ENCODE measurements around the gene TMEM82. TPM values are rescaled to one million over a fixed set of nuclear protein-coding genes. Genes with fewer than 3 reads are reported as not detected.

TMEM82 gene
- total and polyA plus RNA-seq, 5 experiments from 2014 or later, result not detected

DNA sequence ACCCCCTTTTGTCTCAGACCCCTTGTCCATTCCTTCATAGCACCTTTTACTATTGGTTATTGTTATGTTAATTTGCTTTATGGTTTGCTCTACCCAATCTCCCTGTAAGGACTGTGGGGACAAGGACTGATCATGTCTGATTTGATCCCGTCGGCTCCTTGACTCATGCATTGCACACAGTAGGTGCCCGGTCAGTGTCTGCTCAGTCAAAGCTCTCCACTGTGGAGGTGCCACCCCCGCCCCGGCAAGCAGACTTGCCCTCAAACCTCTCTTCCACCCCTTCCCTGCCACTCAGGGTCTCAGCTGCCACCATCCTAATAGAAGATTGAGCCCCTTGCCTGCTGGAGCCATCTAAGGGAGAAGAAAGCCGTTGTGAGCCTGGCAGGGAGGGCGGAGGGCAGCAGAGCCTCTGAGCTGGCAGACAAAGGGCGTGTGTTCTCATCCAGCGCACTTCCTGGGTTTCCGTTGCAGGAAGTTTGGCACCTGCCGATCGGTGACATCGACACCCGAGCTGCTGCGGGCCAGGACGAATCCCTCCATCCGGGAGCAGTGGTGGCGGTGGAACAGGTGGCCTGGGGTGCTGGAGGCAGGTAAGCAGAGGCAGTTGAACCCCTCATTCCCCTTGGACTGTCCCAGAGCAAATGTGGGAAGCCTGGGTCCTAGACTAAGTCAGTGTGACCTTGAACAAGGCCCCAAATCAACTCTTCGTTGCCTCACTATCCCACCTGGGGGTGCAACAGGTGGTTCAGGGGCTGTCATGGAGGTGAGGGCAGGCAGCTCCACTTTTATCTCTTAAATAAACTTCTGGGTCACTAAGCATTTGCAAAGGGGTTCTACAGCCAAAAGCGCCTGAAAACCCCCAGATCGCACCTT lies 14.1 kb downstream of the TMEM82 start:
- Mint-ChIP-seq H3K4me1 (peaks cover 7 to 27% (median 20%) of the 10 kb centered on the region in 4 donors), H3K27ac (peak overlapping the region in 1 of 10 donors; percentile 4), H3K27me3 (peaks cover 20 to 61% (median 42%) of the 10 kb centered on the region in 5 donors), H3K4me3 (peak overlapping the region in 7 of 10 donors; percentile 14 to 79 (median 49)), H3K9me3 (peaks cover 0 to 2% (median 0%) of the 10 kb centered on the region in 9 donors), H3K36me3 (no peaks in the 10 kb centered on the region)
- POLR2A ChIA-PET, result interaction anchor here (0.6 kb wide), 1 partner anchor 68 kb away, joined by 4 read pairs; no protein-coding TSS in a partner anchor
- ATAC-seq, result peak; percentile 34 to 51
- DNase-seq, result peak in 1 of 10 donors; percentile 18

DNA sequence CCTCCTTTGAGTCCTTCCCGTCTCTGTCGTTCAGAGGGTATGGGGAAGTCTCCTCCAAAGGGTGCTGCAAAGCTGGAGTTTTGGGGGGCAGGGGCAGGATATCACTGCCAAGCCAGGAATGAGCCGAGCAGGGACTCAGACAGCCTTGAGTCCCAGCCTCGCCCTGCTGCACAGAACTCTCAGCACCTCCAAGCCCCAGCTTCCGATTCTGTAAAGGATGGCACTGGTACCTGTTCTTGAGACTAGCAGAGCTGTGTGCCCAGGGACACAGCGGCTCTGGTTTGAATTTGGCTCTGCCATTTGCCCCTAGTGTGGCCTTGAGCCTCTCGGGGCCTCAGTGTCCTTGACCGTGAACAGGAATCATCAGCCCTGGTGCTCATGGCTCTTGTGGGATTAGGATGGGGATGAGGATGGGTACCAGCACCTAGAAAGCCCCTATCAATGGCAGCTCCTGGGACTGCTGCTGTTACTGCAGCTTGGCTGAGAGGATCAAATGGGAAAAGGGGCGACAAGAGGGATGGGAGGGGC lies 14.8 kb downstream of the TMEM82 start:
- Mint-ChIP-seq H3K27me3 (peaks cover 23 to 55% (median 39%) of the 10 kb centered on the region in 5 donors), H3K36me3 (no peaks in the 10 kb centered on the region), H3K27ac (no peak overlapping the region), H3K9me3 (peaks cover 0 to 2% (median 0%) of the 10 kb centered on the region in 9 donors), H3K4me1 (peaks cover 7 to 27% (median 20%) of the 10 kb centered on the region in 4 donors), H3K4me3 (peak overlapping the region in 9 of 10 donors; percentile 8 to 79 (median 42))
- ATAC-seq, result peak in 1 of 2 donors; percentile 31
- POLR2A ChIA-PET, result interaction anchor here (0.6 kb wide), 1 partner anchor 440 kb away, joined by 3 read pairs; no protein-coding TSS in a partner anchor
- DNase-seq, result no peak

DNA sequence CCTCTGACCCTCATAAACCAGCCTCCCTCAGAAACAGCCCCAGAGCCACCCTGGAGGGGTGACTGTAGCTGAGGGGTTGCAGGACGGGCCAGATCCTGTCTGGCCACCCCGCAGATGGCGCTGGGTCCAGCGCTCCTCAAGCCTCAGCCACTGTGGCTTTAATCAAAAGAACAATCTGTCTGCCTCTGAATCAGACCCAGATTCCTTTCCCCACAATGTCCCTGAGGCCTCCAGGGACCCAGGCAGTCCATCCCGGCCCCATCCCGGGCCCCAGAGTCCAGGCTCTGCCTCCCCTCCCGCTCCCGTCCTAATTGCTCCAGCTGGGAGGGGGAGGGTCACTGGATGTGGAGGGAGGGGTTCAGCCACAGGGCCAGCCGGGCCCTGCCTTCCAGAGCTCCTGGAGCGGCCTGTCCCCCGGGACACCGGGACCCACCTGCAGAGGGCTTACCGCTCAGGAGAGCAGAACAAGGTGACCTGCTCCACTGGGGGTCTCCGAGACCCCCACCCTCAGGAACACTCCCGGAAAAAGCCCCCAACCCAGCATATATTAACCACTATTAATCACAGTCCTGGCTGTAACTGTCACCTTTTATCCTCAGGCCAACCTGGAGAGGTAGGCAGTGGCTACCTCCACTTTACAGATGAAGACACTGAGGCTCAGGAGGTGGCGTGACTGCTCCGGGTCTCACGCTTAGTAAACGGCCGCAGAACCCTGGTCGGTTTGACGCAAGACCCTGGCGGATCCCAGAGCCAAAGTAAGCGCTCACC lies 15.5 kb downstream of the TMEM82 start:
- H3K27ac Mint-ChIP-seq, result peak overlapping the region in 4 of 10 donors; percentile 15 to 74 (median 59)
- H3K36me3 Mint-ChIP-seq, result no peaks in the 10 kb centered on the region
- peak overlapping the region; percentile 24 to 84 (median 78) for H3K4me3 Mint-ChIP-seq
- H3K9me3 Mint-ChIP-seq, result peaks cover 0 to 2% (median 0%) of the 10 kb centered on the region in 9 donors
- POLR2A ChIA-PET, result interaction anchor here (0.6 kb wide), 1 partner anchor 439 kb away, joined by 3 read pairs; no protein-coding TSS in a partner anchor
- no peak for DNase-seq
- no peak for ATAC-seq
- H3K4me1 Mint-ChIP-seq, result peaks cover 7 to 27% (median 20%) of the 10 kb centered on the region in 4 donors
- H3K27me3 Mint-ChIP-seq, result peaks cover 23 to 61% (median 41%) of the 10 kb centered on the region in 5 donors

DNA sequence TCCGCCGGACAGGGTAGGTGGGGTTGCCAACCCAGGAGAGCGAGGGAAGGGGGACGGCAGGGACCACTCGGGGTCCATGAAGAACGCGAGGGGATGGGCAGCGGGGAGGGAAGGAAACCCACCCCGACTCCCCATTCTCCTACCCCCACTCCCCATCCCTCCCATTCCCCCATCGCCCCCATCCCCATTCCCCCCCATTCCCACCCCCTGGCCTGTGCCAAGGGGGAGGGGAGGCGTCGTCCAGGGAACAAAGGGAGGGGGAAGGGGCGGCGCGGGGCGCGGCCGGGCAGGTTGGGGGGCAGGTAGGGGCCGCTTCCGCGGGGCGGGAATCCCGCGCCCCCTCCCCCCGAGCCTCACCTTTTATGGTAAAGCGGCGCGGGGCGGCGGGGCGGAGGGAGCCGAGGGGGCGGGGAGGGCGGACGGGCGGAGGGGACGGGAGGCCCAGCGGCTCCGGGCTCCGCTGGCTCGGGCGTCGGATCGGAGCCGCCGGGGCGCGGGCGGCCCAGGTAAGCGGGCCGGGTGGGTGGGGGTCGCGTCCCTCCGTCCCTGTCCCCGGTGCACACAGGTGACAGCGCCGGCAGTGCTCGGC lies 16.1 kb downstream of the TMEM82 start, which contains the start of gene FBLIM1:
TSS of gene FBLIM1 (plus strand) at position 453 of the 589 bp plus-strand sequence. CDS start 6,189 bp downstream, outside the sequence.
- peak within 1 kb of the TSS; percentile 68 to 84 (median 78) for H3K4me3 Mint-ChIP-seq
- H3K27me3 Mint-ChIP-seq, result peaks cover 21 to 57% (median 39%) of the 10 kb centered on the region in 5 donors
- peak in 1 of 10 donors; percentile 10 for DNase-seq
- no peaks in the 10 kb centered on the region for H3K36me3 Mint-ChIP-seq
- H3K27ac Mint-ChIP-seq, result peak within 1 kb of the TSS in 4 of 10 donors; percentile 15 to 74 (median 59)
- H3K4me1 Mint-ChIP-seq, result peaks cover 7 to 27% (median 20%) of the 10 kb centered on the region in 4 donors
- peaks cover 0 to 2% (median 0%) of the 10 kb centered on the region in 9 donors for H3K9me3 Mint-ChIP-seq
- POLR2A ChIA-PET, result no interaction called here
- peak; percentile 31 to 56 for ATAC-seq

DNA sequence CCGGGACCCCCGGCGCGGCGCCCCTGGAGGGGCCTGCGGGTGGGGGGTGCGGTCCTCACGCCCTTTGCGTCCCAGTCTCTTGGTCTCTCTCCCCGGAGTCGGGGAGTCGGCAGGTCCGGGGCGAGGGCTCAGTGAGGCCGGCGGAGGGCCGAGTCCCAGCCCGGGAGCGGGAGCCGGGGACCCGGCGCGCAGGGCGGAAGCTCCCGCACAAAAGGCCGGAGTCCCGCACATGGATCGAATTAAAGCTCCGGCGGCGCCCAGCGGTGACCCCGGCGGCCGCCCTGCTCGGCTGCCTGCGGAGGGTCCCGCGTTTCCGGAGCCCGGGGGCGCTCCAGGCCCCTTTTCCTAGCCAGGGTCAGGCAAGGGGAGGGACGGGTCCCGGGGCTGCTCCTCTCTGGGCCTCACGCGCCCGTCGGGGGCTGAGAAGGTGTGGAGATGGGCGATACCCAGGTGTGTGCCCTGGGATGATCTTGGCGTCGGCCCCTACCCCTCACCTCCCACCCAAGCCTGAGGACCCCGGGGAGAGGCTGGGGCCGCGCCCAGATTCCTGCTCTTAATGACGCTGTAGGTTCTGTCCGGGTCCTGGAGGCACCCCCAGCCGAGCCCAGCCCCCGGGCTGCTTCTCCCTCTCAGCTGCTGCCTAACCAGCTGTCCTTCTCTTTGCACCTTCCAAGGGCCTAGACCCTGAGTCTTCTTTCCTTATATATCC lies 16.8 kb downstream of the TMEM82 start:
- POLR2A ChIA-PET, result interaction anchor here (0.7 kb wide), 1 partner anchor 54 kb away, joined by 3 read pairs; no protein-coding TSS in a partner anchor
- peaks cover 20 to 59% (median 41%) of the 10 kb centered on the region in 5 donors for H3K27me3 Mint-ChIP-seq
- DNase-seq, result peak in 1 of 10 donors; percentile 14

DNA sequence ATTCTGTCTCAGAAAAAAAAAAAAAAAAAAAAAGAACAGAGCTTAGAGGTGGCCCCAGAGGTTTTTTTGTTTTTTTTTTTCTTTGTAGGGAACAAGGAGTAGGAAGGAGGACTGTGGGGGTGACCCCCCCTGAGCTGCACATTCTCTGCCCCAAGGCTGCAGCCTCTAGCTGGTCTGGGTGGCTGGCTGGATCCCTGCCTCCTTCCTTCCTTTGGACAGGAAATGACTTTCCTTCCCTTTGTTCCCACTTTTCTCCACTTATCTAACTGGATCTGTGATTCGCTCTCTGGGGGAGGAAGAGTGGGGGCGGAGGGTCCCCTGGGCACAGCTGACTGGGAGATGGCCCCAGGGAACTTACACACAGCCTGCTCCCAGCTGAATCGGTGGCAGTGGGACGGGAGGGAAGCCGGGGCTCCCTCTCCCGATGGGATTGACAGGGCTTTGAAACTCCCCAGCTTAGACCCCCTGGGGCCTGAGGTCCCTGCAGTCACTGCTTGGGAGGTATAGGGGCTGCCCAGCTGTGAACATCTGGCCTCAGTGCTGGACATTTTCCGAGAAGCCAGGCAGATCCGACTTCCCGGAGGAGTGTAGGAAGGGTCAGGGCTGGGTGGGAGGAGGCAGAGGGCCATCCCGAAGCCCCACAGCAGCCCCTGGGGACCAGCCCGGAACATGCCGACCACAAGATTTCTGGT lies 18.4 kb downstream of the TMEM82 start:
- H3K27ac Mint-ChIP-seq, result no peak overlapping the region
- peaks cover 7 to 24% (median 18%) of the 10 kb centered on the region in 4 donors for H3K4me1 Mint-ChIP-seq
- H3K27me3 Mint-ChIP-seq, result peaks cover 21 to 60% (median 43%) of the 10 kb centered on the region in 5 donors
- H3K4me3 Mint-ChIP-seq, result no peak overlapping the region
- POLR2A ChIA-PET, result no interaction called here
- no peak for DNase-seq
- no peaks in the 10 kb centered on the region for H3K36me3 Mint-ChIP-seq
- no peak for ATAC-seq
- no peaks in the 10 kb centered on the region for H3K9me3 Mint-ChIP-seq

More for the DNA sequence above, 16.8 kb downstream of the TMEM82 start:
- peak overlapping the region; percentile 41 to 75 (median 60) for H3K4me3 Mint-ChIP-seq
- ATAC-seq, result peak; percentile 34 to 59
- no peak overlapping the region for H3K27ac Mint-ChIP-seq
- H3K36me3 Mint-ChIP-seq, result no peaks in the 10 kb centered on the region
- peaks cover 0 to 2% (median 0%) of the 10 kb centered on the region in 9 donors for H3K9me3 Mint-ChIP-seq
- H3K4me1 Mint-ChIP-seq, result peaks cover 7 to 27% (median 20%) of the 10 kb centered on the region in 4 donors

DNA sequence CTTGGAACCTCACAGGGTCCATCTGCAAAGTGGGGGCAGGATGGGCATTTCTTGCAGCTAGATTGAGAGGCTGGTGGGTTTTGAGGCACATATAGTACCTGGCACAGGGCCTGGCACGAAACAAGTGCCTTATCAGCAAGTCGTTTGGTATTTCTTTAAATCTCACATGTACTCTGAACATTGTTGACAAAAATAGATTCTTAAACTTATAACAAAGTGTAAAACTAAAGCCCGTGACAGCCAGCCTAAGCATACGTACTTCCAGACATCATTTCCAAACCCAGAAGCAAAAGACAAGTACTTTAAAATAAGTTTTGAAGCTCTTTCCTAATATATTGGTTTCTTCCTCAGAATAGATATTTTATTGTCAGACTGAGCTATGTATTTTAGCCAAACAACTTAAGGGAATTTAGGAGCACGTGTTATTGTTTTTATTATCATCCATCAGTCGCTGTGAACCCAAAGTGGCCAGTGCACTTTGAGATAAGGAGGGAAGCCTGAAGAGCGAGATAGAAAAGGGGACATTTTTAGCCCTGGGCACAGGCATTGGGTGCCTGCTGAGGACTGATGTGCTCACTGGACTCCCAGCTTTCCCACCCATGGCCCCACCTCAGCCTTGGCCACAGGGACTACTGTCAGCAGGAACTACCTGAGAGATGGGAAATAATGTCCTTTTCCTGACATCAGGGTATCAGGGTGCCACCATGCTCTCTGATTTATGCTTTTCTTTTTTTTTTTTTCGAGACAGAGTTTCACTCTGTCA lies 19.2 kb downstream of the TMEM82 start:
- H3K9me3 Mint-ChIP-seq, result no peaks in the 10 kb centered on the region
- no peak for ATAC-seq
- peaks cover 2 to 15% (median 12%) of the 10 kb centered on the region in 4 donors for H3K4me1 Mint-ChIP-seq
- POLR2A ChIA-PET, result interaction anchor here (0.7 kb wide), 1 partner anchor 28 kb away, joined by 6 read pairs; no protein-coding TSS in a partner anchor
- H3K36me3 Mint-ChIP-seq, result no peaks in the 10 kb centered on the region
- DNase-seq, result no peak
- no peak overlapping the region for H3K4me3 Mint-ChIP-seq
- no peak overlapping the region for H3K27ac Mint-ChIP-seq
- H3K27me3 Mint-ChIP-seq, result peaks cover 16 to 56% (median 38%) of the 10 kb centered on the region in 5 donors

DNA sequence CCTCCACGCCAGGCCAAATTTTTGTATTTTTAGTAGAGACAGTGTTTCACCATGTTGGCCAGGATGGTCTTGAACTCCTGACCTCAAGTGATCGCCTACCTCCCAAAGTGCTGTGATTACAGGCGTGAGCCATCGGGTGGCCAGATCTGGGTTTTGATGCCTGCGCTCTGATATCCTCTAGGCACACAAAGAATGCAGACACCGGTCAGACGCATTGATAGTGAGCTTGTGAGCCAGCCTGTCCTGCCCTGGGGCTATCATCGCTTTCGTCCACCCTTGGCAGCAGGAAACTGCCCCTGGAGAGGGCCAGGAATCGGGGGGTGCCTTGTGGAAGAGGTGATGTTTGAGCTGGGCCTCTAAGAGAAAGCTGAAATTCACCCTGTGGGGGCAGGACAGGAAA lies 20.2 kb downstream of the TMEM82 start:
- ATAC-seq, result no peak
- POLR2A ChIA-PET, result no interaction called here

DNA sequence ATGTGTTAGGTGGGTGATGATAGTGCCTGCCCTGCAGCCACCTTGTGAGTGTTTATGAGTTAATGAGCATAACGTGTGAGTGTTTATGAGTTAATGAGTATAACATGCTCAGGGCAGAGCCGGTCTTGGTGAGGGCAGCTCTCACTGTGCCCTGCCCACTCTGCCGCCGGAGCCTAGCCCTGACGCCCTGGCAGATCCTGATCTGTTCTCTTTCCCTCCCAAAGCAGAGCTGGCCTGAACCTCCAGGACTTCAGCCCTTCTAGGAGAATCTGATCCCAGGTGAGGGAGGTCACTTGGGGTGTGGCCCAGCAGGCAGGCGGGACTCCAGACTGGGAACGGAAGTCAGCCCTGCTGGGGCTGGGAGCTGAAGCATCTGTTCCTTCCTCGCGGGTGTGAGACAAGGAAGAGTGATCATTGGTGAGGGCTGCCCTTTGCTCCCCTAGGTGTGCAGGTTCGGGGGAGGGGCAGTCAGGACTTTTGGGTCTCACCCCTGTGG lies 22.0 kb downstream of the TMEM82 start:
- ATAC-seq (no peak), DNase-seq (no peak)
- Mint-ChIP-seq H3K27me3 (peaks cover 10 to 39% (median 30%) of the 10 kb centered on the region in 5 donors), H3K4me1 (peaks cover 0 to 1% (median 0%) of the 10 kb centered on the region in 4 donors), H3K36me3 (no peaks in the 10 kb centered on the region), H3K9me3 (no peaks in the 10 kb centered on the region), H3K4me3 (no peak overlapping the region), H3K27ac (peak overlapping the region in 1 of 10 donors; percentile 8)
- POLR2A ChIA-PET, result no interaction called here

More for the DNA sequence above, 20.2 kb downstream of the TMEM82 start:
- Mint-ChIP-seq H3K27me3 (peaks cover 13 to 47% (median 34%) of the 10 kb centered on the region in 5 donors), H3K4me1 (peaks cover 0 to 6% (median 5%) of the 10 kb centered on the region in 4 donors), H3K36me3 (no peaks in the 10 kb centered on the region), H3K9me3 (no peaks in the 10 kb centered on the region), H3K27ac (no peak overlapping the region), H3K4me3 (no peak overlapping the region)
- DNase-seq, result no peak

DNA sequence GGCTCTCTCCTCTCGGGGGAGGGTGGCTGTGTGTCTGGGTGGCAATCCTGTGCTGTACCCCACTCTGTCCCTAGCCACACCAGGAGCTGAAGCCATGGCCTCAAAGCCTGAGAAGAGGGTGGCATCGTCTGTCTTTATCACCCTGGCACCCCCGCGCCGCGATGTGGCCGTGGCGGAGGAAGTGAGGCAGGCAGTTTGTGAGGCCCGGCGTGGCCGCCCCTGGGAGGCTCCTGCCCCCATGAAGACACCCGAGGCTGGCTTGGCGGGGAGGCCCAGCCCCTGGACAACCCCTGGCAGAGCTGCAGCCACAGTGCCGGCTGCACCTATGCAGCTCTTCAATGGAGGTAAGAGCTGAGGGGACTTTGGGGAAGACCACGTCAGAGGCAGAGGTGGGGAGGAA lies 22.6 kb downstream of the TMEM82 start:
- DNase-seq, result no peak
- no peak for ATAC-seq
- Mint-ChIP-seq H3K4me1 (no peaks in the 10 kb centered on the region), H3K9me3 (no peaks in the 10 kb centered on the region), H3K27me3 (peaks cover 8 to 34% (median 24%) of the 10 kb centered on the region in 5 donors), H3K27ac (no peak overlapping the region), H3K4me3 (no peak overlapping the region), H3K36me3 (no peaks in the 10 kb centered on the region)
- POLR2A ChIA-PET, result no interaction called here
